OCI-LY3 (cell line): Measurements from ENCODE around the gene SEC11A.

Experiments
- CTCF ChIP-seq: fragments of 200-600, 300-600 bp; sonication (generic); IDR thresholded peaks from 2 replicates; pipeline ENCODE4 v1.5.1; 2014; ENCODE audit warnings: antibody characterized with exemption, low read length, low read depth
- EZH2phosphoT487 ChIP-seq: fragments of 200-600 bp; shearing (Covaris generic); IDR thresholded peaks from 2 replicates; pipeline ENCODE4 v1.6.1; 2018; ENCODE audit warnings: antibody characterized with exemption, mixed run types, low read depth

DNA sequence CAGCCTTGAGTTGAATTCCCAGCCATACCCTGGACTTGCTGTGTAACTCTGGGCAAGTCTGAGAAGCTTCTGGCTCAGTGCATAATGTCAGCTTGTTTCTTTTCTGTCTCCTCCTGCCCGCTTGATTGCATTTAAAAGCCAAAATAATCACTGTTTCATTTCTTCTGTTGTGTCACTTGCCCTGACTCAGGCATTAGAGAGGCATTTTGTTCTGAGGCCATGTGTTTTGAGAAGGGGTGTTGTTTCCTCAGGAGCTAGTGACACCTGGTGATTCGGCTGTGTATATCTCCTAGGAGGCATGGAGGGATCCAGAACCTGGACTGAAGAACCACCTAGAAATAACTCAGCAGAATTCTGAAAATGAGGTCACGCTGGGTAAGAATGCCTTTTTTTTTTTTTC, 77.8 kb downstream of the SEC11A start:
- peak; percentile 36 for TF ChIP-seq CTCF
- no peak for TF ChIP-seq EZH2phosphoT487
